GM23338 (cell line): ENCODE data around the gene TRMT2A. TPM values are rescaled to one million over a fixed set of nuclear protein-coding genes. Genes with fewer than 3 reads are reported as not detected.

Source experiments
- ATAC-seq: fragments of 200-7000 bp; cut with Tn5 transposase; 3 replicates; pipeline ENCODE4 v1.9.1; 2020
- DNase-seq: peaks from one replicate; pipeline ENCODE4 v3.0.0-alpha.2; 2015; ENCODE audit warnings: low spot score
- H2AFZ ChIP-seq: fragments of 200-600 bp; sonication (generic); 2 replicates; pipeline ENCODE4 v1.8.0; 2016; ENCODE audit warnings: antibody characterized with exemption, mild to moderate bottlenecking, moderate library complexity
- H3F3A ChIP-seq: fragments of 200-600 bp; sonication (generic); replicated peaks from 2 replicates; pipeline ENCODE4 v1.8.0; 2017; ENCODE audit warnings: antibody characterized with exemption, mixed run types, low read depth
- H3K27ac ChIP-seq: fragments of 200-600 bp; sonication (generic); 2 replicates; pipeline ENCODE4 v1.6.1; 2016; ENCODE audit warnings: low read depth
- H3K27me3 ChIP-seq: fragments of 200-600 bp; sonication (generic); 2 replicates; pipeline ENCODE4 v1.8.0; 2016; ENCODE audit warnings: mild to moderate bottlenecking, mixed run types, moderate library complexity; ENCODE audit not compliant: insufficient read depth
- H3K36me3 ChIP-seq: fragments of 200-600 bp; sonication (generic); 2 replicates; pipeline ENCODE4 v1.8.0; 2016; ENCODE audit warnings: mild to moderate bottlenecking; ENCODE audit not compliant: insufficient read depth
- H3K4me1 ChIP-seq: fragments of 200-600 bp; sonication (generic); 2 replicates; pipeline ENCODE4 v1.8.0; 2016; ENCODE audit warnings: mild to moderate bottlenecking, moderate library complexity; ENCODE audit not compliant: insufficient read depth
- H3K4me2 ChIP-seq: fragments of 200-600 bp; sonication (generic); 2 replicates; pipeline ENCODE4 v1.7.1; 2017; ENCODE audit warnings: mixed run types
- H3K4me3 ChIP-seq: fragments of 200-600 bp; sonication (generic); 2 replicates; pipeline ENCODE4 v1.6.1; 2016; ENCODE audit warnings: mixed run types
- H3K79me2 ChIP-seq: fragments of 200-600 bp; sonication (generic); replicated peaks from 2 replicates; pipeline ENCODE4 v1.8.0; 2017; ENCODE audit warnings: mild to moderate bottlenecking; ENCODE audit not compliant: insufficient read depth
- H3K9me2 ChIP-seq: fragments of 200-600 bp; sonication (generic); 2 replicates; pipeline ENCODE4 v1.8.0; 2017; ENCODE audit not compliant: insufficient read depth
- H4K20me1 ChIP-seq: fragments of 200-600 bp; sonication (generic); replicated peaks from 2 replicates; pipeline ENCODE4 v1.8.0; 2017; ENCODE audit warnings: mild to moderate bottlenecking; ENCODE audit not compliant: insufficient read depth
- H3K27ac Mint-ChIP-seq: 2 replicates; pipeline ENCODE4 v1.8.0; 2020; ENCODE audit warnings: inconsistent platforms, mild to moderate bottlenecking, moderate library complexity, mixed read lengths
- H3K27me3 Mint-ChIP-seq: 3 replicates; pipeline ENCODE4 v1.8.0; 2022; ENCODE audit warnings: low read depth, mild to moderate bottlenecking, moderate library complexity, mixed read lengths, inconsistent platforms; ENCODE audit not compliant: insufficient read depth, poor library complexity
- H3K36me3 Mint-ChIP-seq: 3 replicates; pipeline ENCODE4 v1.8.0; 2021; ENCODE audit warnings: low read depth, mild to moderate bottlenecking, inconsistent platforms, moderate library complexity, mixed read lengths
- H3K4me1 Mint-ChIP-seq: 3 replicates; pipeline ENCODE4 v1.8.0; 2020; ENCODE audit warnings: mild to moderate bottlenecking, inconsistent platforms, mixed read lengths
- H3K4me3 Mint-ChIP-seq: 3 replicates; pipeline ENCODE4 v1.8.0; 2021; ENCODE audit warnings: moderate library complexity, mild to moderate bottlenecking, inconsistent platforms, mixed read lengths
- H3K9me3 Mint-ChIP-seq: 3 replicates; pipeline ENCODE4 v1.8.0; 2020; ENCODE audit warnings: moderate library complexity, mild to moderate bottlenecking, inconsistent platforms, mixed read lengths
- CREB1 ChIP-seq: fragments of 250-450 bp; sonication (Bioruptor Pico); IDR thresholded peaks from 2 replicates; pipeline ENCODE4 v1.5.0; 2020; ENCODE audit warnings: low read depth, mild to moderate bottlenecking, moderate library complexity
- ETS1 ChIP-seq: IDR thresholded peaks from 2 replicates; pipeline ENCODE4 v1.6.1; 2016; ENCODE audit warnings: antibody characterized with exemption
- EZH2 ChIP-seq: fragments of 200-600 bp; sonication (generic); IDR thresholded peaks from one replicate; pipeline ENCODE4 v1.8.0; 2017; ENCODE audit warnings: antibody characterized with exemption, mild to moderate bottlenecking, low read depth; ENCODE audit not compliant: unreplicated experiment
- EZH2phosphoT487 ChIP-seq: fragments of 200-600 bp; sonication (generic); IDR thresholded peaks from one replicate; pipeline ENCODE4 v1.8.1; 2018; ENCODE audit warnings: antibody characterized with exemption; ENCODE audit not compliant: unreplicated experiment
- JUNB ChIP-seq: IDR thresholded peaks from one replicate; pipeline ENCODE4 v1.6.1; 2016; ENCODE audit warnings: antibody characterized with exemption; ENCODE audit not compliant: unreplicated experiment
- NANOG ChIP-seq: IDR thresholded peaks from 2 replicates; pipeline ENCODE4 v1.6.1; 2016; ENCODE audit warnings: antibody characterized with exemption, borderline replicate concordance
- POLR2AphosphoS5 ChIP-seq: IDR thresholded peaks from 2 replicates; pipeline ENCODE4 v1.6.1; 2016; ENCODE audit warnings: antibody characterized with exemption, low read depth
- STAT1 ChIP-seq: IDR thresholded peaks from one replicate; pipeline ENCODE4 v1.6.1; 2016; ENCODE audit warnings: antibody characterized with exemption; ENCODE audit not compliant: unreplicated experiment
- ZNF114 ChIP-seq: fragments of 250-450 bp; sonication (Bioruptor Pico); IDR thresholded peaks from 2 replicates; pipeline ENCODE4 v1.5.0; 2020; ENCODE audit warnings: mild to moderate bottlenecking, moderate library complexity
- ZNF331 ChIP-seq: fragments of 250-450 bp; sonication (Bioruptor Pico); IDR thresholded peaks from 2 replicates; pipeline ENCODE4 v1.5.0; 2020; ENCODE audit warnings: low read depth, mild to moderate bottlenecking, moderate library complexity
- polyA plus RNA-seq: library from polyadenylated mRNA; unstranded; fragments of >200 nt; fragmentation: Nextera tagmentation; extraction: Ambion mirVana; gene quantifications from 2 replicates; pipeline ENCODE4 v1.2.1, GENCODE V29; 2016
- total RNA-seq: library from RNA; depleted of rRNA; stranded (reverse); fragments of >200 nt; shearing (Covaris generic); gene quantifications from 2 replicates; pipeline ENCODE4 v1.2.3, GENCODE V29; 2014
- TF ChIP-seq, protein P1 (sequence below): IDR thresholded peaks from one replicate; pipeline ENCODE4 v1.6.1; 2018; ENCODE audit warnings: antibody characterized with exemption; ENCODE audit not compliant: unreplicated experiment
- TF ChIP-seq, protein P2 (sequence below), 2 experiments: fragments of 200-600 bp in 1 of 2; sonication (generic) in 1 of 2; conservative IDR thresholded peaks; 2 replicates each; pipeline versions ENCODE4 v1.5.1 to v1.6.1; 2016 to 2017; ENCODE audit warnings: antibody characterized with exemption in 2 of 2, low read depth in 2 of 2, mild to moderate bottlenecking in 2 of 2, moderate library complexity in 1 of 2
- TF ChIP-seq, protein P3 (sequence below): fragments of 250-450 bp; sonication (Bioruptor Pico); IDR thresholded peaks from 2 replicates; pipeline ENCODE4 v1.5.0; 2020; ENCODE audit warnings: mild to moderate bottlenecking, moderate library complexity

Gene TRMT2A
- total and polyA plus RNA-seq, 2 experiments from 2014 or later, result 41.3 to 61.3 TPM

DNA sequence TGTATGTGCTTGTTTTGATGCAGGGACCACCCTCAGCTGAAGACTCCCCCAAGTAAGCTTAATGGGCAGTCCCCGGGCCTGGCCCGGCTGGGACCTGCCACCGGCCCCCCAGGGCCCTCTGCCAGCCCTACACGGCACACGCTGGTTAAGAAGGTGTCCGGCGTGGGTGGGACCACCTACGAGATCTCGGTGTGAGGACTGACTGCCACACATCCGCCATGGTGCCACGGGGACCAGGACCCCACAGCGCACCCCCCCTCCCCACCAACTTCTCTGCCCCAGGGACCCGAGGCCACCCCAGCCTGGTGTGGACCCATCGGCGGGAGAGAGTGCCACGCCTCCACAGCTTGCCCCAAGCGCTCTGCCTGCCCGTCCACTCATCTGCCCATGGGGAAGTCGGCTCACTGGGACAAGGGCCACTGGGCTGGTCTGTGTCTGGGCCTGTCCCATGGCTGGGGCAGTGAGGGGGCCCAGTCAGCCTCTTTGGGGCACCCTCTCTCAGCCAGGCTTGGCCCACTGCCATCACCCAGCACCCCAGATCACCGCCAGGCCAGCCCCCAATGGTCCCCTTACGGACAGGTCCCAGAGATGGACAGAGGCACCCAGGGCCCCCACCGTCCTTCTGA, 28.3 kb upstream of the TRMT2A start:
- Histone ChIP-seq H3F3A (no peaks in the 10 kb centered on the region), H3K27ac (no peak overlapping the region), H3K4me3 (no peak overlapping the region), H4K20me1 (no peaks in the 10 kb centered on the region), H3K4me2 (no peak overlapping the region), H2AFZ (no peak overlapping the region), H3K27me3 (no peaks in the 10 kb centered on the region), H3K4me1 (no peaks in the 10 kb centered on the region), H3K36me3 (no peaks in the 10 kb centered on the region), H3K9me2 (no peaks in the 10 kb centered on the region), H3K79me2 (no peaks in the 10 kb centered on the region)
- H3K9me3 Mint-ChIP-seq, result no peaks in the 10 kb centered on the region
- ATAC-seq (no peak), DNase-seq (no peak)
- TF ChIP-seq, protein P1, sequence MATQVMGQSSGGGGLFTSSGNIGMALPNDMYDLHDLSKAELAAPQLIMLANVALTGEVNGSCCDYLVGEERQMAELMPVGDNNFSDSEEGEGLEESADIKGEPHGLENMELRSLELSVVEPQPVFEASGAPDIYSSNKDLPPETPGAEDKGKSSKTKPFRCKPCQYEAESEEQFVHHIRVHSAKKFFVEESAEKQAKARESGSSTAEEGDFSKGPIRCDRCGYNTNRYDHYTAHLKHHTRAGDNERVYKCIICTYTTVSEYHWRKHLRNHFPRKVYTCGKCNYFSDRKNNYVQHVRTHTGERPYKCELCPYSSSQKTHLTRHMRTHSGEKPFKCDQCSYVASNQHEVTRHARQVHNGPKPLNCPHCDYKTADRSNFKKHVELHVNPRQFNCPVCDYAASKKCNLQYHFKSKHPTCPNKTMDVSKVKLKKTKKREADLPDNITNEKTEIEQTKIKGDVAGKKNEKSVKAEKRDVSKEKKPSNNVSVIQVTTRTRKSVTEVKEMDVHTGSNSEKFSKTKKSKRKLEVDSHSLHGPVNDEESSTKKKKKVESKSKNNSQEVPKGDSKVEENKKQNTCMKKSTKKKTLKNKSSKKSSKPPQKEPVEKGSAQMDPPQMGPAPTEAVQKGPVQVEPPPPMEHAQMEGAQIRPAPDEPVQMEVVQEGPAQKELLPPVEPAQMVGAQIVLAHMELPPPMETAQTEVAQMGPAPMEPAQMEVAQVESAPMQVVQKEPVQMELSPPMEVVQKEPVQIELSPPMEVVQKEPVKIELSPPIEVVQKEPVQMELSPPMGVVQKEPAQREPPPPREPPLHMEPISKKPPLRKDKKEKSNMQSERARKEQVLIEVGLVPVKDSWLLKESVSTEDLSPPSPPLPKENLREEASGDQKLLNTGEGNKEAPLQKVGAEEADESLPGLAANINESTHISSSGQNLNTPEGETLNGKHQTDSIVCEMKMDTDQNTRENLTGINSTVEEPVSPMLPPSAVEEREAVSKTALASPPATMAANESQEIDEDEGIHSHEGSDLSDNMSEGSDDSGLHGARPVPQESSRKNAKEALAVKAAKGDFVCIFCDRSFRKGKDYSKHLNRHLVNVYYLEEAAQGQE, result no peak
- no peak for TF ChIP-seq JUNB
- TF ChIP-seq POLR2AphosphoS5, result no peak
- TF ChIP-seq, protein P2, sequence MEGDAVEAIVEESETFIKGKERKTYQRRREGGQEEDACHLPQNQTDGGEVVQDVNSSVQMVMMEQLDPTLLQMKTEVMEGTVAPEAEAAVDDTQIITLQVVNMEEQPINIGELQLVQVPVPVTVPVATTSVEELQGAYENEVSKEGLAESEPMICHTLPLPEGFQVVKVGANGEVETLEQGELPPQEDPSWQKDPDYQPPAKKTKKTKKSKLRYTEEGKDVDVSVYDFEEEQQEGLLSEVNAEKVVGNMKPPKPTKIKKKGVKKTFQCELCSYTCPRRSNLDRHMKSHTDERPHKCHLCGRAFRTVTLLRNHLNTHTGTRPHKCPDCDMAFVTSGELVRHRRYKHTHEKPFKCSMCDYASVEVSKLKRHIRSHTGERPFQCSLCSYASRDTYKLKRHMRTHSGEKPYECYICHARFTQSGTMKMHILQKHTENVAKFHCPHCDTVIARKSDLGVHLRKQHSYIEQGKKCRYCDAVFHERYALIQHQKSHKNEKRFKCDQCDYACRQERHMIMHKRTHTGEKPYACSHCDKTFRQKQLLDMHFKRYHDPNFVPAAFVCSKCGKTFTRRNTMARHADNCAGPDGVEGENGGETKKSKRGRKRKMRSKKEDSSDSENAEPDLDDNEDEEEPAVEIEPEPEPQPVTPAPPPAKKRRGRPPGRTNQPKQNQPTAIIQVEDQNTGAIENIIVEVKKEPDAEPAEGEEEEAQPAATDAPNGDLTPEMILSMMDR (conservative IDR thresholded peaks at IDR 0.05; ENCODE audit: low read depth in 2 of 2), result no peak
- no peak for TF ChIP-seq EZH2phosphoT487
- no peak for TF ChIP-seq STAT1
- TF ChIP-seq CREB1 (CRISPR knock-in tag), result no peak
- no peak for TF ChIP-seq ZNF114
- no peak for TF ChIP-seq ETS1
- TF ChIP-seq NANOG, result no peak
- TF ChIP-seq, protein P3, sequence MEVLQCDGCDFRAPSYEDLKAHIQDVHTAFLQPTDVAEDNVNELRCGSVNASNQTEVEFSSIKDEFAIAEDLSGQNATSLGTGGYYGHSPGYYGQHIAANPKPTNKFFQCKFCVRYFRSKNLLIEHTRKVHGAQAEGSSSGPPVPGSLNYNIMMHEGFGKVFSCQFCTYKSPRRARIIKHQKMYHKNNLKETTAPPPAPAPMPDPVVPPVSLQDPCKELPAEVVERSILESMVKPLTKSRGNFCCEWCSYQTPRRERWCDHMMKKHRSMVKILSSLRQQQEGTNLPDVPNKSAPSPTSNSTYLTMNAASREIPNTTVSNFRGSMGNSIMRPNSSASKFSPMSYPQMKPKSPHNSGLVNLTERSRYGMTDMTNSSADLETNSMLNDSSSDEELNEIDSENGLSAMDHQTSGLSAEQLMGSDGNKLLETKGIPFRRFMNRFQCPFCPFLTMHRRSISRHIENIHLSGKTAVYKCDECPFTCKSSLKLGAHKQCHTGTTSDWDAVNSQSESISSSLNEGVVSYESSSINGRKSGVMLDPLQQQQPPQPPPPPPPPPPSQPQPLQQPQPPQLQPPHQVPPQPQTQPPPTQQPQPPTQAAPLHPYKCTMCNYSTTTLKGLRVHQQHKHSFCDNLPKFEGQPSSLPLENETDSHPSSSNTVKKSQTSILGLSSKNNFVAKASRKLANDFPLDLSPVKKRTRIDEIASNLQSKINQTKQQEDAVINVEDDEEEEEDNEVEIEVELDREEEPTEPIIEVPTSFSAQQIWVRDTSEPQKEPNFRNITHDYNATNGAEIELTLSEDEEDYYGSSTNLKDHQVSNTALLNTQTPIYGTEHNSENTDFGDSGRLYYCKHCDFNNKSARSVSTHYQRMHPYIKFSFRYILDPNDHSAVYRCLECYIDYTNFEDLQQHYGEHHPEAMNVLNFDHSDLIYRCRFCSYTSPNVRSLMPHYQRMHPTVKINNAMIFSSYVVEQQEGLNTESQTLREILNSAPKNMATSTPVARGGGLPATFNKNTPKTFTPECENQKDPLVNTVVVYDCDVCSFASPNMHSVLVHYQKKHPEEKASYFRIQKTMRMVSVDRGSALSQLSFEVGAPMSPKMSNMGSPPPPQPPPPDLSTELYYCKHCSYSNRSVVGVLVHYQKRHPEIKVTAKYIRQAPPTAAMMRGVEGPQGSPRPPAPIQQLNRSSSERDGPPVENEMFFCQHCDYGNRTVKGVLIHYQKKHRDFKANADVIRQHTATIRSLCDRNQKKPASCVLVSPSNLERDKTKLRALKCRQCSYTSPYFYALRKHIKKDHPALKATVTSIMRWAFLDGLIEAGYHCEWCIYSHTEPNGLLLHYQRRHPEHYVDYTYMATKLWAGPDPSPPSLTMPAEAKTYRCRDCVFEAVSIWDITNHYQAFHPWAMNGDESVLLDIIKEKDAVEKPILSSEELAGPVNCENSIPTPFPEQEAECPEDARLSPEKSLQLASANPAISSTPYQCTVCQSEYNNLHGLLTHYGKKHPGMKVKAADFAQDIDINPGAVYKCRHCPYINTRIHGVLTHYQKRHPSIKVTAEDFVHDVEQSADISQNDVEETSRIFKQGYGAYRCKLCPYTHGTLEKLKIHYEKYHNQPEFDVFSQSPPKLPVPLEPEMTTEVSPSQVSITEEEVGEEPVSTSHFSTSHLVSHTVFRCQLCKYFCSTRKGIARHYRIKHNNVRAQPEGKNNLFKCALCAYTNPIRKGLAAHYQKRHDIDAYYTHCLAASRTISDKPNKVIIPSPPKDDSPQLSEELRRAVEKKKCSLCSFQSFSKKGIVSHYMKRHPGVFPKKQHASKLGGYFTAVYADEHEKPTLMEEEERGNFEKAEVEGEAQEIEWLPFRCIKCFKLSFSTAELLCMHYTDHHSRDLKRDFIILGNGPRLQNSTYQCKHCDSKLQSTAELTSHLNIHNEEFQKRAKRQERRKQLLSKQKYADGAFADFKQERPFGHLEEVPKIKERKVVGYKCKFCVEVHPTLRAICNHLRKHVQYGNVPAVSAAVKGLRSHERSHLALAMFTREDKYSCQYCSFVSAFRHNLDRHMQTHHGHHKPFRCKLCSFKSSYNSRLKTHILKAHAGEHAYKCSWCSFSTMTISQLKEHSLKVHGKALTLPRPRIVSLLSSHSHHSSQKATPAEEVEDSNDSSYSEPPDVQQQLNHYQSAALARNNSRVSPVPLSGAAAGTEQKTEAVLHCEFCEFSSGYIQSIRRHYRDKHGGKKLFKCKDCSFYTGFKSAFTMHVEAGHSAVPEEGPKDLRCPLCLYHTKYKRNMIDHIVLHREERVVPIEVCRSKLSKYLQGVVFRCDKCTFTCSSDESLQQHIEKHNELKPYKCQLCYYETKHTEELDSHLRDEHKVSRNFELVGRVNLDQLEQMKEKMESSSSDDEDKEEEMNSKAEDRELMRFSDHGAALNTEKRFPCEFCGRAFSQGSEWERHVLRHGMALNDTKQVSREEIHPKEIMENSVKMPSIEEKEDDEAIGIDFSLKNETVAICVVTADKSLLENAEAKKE (CRISPR knock-in tag), result no peak
- no peak for TF ChIP-seq ZNF331
- TF ChIP-seq EZH2, result no peak
- H3K4me1 Mint-ChIP-seq, result no peaks in the 10 kb centered on the region
- H3K4me3 Mint-ChIP-seq, result no peak overlapping the region
- no peaks in the 10 kb centered on the region for H3K27me3 Mint-ChIP-seq
- no peak overlapping the region for H3K27ac Mint-ChIP-seq
- H3K36me3 Mint-ChIP-seq, result no peaks in the 10 kb centered on the region
